GM19035 (cell line): ENCODE results near the gene LSM12.
"Not testable (repeated sequence)": the region's sequence is repeated elsewhere in the genome, so short reads cannot be mapped to it uniquely, and the experiment has no call there.

Experiments used
- ATAC-seq: cut with Tn5 transposase; IDR thresholded peaks from one replicate; pipeline ENCODE4 v1.9.1; 2021; ENCODE audit not compliant: unreplicated experiment

The LSM12 gene

GRCh38 chr17:44076716-44077594 lies 10.5 kb upstream of the LSM12 start:
- ATAC-seq = no peak

GRCh38 chr17:44075598-44076293 lies 9.3 kb upstream of the LSM12 start:
- no peak for ATAC-seq

GRCh38 chr17:44074911-44075285 lies 8.4 kb upstream of the LSM12 start:
- ATAC-seq = no peak

- ATAC-seq = no peak
These were observed 7.9 kb upstream of the LSM12 start for GRCh38 chr17:44074231-44074910.

DNA sequence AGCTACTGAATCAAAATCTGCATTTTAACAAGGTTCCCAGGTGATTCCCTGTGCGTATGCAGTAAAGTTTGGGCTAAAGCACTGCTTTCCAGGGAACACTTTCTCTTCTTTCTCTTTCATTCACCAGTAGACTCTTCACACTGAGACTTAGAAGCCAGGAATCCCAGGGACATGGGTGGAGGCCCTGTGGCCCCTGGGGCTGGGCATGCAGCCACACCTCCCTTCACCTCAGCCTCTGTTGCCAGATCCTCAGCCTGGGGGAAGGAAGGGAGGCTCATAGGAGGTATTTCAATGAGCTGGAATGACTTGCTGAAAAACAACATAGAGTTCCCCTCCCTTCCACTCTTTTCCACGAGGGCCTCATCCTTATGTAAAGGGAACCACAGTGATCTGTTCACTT lies 5.3 kb upstream of the LSM12 start:
- no peak for ATAC-seq

DNA sequence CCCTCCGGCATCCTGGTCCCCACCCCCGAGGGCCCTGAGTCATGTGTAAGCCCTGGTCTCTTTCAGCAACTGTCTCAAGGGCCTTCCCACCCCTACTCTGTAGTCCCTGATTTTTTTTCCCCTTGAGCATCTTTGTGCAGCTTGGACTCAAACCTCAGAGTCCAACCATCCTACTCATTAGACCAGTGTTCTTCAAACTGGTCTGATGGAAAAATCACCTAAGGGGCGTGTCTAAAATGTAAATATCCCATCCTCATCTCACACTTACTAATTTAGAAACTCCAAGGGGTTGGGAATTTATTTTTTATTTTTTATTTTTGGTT lies 4.7 kb upstream of the LSM12 start:
- ATAC-seq = no peak

- ATAC-seq = peak; percentile 74
These were observed 4.2 kb upstream of the LSM12 start, which contains the start of gene G6PC3 for GRCh38 chr17:44070455-44071197. Gene G6PC3 (plus strand): TSS chr17:44070735. CDS start chr17:44070966, 231 bp downstream.

DNA sequence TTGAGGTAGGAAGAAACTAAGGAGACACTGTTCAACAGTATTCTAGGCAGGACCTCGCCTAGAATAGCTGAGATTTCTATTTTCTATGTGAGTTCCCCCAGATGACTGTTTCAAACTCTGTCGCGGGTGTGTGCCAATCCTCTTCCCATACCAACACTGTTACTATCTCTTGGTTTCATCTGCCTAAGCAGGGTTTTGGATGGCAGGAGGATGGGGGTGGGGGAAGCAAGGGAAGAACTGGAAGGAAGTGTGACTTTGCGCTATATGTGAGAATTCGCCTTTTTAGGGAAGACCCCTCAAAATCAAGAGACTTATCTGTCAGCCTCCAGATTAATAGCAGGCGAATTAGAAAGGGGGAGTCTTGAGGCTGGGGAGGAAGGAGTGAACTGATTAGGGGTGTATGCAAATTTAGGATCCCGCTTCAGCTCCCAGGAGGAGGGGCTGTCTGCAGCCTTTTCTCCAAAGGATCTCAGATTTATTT lies 3.5 kb upstream of the LSM12 start:
- no peak for ATAC-seq

- no peak for ATAC-seq
These were observed 1.1 kb upstream of the LSM12 start for GRCh38 chr17:44067545-44067940.

GRCh38 chr17:44065668-44066203 lies 735 bp downstream of the LSM12 start:
- ATAC-seq = no peak

GRCh38 chr17:44063704-44064639 lies 2.5 kb downstream of the LSM12 start:
- no peak for ATAC-seq

DNA sequence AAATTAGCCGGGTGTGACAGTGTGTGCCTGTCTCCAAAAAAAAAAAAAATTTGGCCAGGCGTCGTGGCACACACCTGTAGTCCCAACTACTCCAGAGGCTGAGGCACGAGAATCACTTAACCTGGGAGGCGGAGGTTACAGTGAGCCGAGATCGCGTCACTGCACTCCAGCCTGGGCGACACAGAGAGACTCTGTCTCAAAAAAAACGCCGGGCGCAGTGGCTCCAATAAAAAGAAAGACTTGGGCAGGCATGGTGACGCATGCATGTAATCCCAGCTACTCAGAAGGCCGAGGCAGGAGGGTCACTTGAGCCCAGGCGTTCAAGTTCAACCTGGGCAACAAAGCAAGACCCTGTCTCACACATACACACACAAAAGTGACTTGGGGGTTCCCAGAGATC lies 3.6 kb downstream of the LSM12 start:
- ATAC-seq = no peak

DNA sequence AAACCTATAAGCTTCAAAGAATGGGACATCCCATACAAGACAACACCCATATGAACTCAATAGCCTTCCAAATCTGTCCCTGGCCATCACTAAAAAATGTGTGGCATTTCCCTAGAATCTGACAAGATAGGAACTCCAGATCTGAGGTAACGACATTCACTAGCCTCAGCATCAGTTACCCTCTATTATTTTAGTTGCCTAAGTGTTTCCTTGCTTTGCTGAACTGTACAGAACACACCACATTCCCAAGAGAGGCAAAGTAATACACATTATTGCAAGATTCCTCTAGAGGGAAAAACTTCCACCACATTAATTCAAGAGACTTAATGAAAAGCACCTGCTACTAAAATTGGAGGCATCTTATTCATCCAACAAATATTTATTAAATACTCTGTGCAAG lies 5.0 kb downstream of the LSM12 start:
- no peak for ATAC-seq

GRCh38 chr17:44059101-44059892 lies 7.2 kb downstream of the LSM12 start:
- no peak for ATAC-seq

DNA sequence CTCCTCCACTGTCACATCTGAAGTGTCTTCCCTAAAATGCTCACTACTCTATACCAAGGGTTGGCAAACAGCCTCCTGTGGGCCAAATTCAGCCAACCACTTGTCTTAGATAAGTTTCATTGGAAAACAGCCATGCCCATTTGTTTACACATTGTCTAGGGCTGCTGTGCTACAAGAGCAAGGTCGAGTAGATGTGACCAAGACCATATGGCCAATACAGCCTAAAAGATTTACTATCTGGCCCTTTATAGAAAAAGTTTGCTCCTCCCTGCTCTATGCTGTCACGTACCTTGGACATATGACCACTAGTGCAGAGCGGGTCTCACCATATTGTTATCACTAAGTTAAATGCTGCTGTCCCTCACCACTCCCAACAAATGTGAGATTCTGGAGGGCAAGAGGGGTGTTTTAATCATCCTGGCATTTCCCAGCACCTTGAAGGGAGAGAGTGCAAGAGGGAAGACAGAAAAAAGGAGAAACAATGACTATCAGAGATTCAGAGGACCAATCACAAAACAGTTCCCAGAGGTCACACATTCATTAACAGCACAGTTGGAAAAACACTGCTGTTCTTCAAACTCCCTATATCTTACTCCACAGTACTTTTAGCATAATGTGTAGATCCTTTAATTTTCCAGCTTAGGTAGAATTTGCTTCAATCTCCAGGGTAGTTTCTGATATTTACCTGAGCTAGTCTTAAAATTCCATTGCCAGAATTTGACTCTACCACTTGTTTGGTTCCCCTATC lies 13.2 kb downstream of the LSM12 start:
- ATAC-seq = no peak

DNA sequence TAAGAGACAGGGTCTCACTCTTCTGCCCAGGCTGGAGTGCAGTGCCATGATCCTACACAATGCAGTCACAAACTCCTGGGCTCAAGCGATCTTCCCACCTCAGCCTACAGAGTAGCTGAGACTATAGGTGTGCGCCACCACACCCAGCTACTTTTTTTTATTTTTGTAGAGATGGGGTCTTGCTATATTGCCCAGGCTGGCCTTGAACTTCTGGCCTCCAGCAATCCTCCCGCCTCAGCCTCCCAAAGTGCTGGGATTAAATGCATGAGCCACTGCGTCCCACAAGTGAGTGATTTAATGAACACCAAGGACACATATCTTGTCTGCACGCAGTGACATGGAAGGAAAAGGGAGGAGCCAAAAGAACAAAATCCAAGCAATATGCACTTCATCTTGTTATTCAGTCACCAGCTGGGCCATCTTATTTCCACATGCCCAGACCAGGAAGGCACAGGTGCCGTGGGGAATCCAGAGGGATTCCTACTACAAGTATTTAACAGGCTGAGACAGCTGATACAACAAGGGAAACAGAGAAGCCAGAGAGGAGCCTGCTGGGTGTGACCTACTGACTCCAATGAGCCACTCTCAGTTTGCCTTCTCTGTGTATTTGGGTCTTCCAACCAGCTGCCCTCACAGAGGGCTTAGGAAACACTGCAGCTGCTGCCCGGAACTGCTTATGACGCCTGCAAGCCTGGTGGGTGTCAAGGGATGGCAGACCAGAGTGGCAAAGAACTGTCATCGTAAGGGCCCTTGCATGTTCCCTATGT lies 17.0 kb downstream of the LSM12 start:
- ATAC-seq = no peak

DNA sequence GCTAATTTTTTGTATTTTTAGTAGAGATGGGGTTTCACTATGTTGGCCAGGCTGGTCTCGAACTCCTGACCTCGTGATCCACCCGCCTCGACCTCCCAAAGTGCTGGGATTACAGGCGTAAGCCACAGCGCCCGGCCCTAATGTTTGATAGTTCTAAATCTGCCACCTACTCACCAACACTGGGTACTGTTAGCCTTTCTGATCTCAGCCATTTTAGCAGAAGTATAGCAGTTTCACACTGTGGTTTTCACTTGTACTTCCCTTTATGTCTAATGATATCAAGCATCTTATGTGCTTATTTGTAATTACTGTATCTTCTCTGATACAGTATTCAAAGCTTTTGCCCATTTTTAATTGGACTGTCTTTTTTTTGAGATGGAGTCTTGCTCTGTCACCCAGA lies 19.6 kb downstream of the LSM12 start:
- ATAC-seq = not testable (repeated sequence)
